K562 (cell line): Measurements from ENCODE around the gene RBFOX2. TPM values are rescaled to one million over a fixed set of nuclear protein-coding genes. Genes with fewer than 3 reads are reported as not detected.

Experiments used
- ATAC-seq: fragments of 200-7000 bp; cut with Tn5 transposase; 3 replicates; pipeline ENCODE4 v1.9.1; 2020; ENCODE audit warnings: moderate library complexity
- BruUV-seq: library from RNA; stranded (reverse); fragments of 400-500 nt; replicated peaks from 2 replicates; lab custom pipeline; 2021; lab: Mats Ljungman, UMichigan
- CTCF ChIA-PET: fragments of 300-600 bp; formaldehyde crosslinking; extraction: SDS; loops from one replicate; lab custom pipeline; 2021; ENCODE audit warnings: low intra/inter-chr PET ratio; lab: Yijun Ruan, JAX
- POLR2A ChIA-PET: fragments of 300-600, 350-650 bp; sonication (Branson Sonifier 250); formaldehyde crosslinking; extraction: SDS; loops from one replicate; lab custom pipeline; 2021; ENCODE audit warnings: antibody characterized with exemption, inconsistent platforms; lab: Yijun Ruan, JAX
- DNase-seq, 4 experiments: peaks; one replicate each; pipeline versions ENCODE4 v3.0.0 to v3.0.0-alpha.2; 2011 to 2018; ENCODE audit warnings: low spot score in 3 of 4, mixed read lengths in 3 of 4; ENCODE audit errors: extremely low read depth in 1 of 4
- FAIRE-seq: peaks from 2 replicates; lab custom pipeline; 2011; peaks lifted over from hg19 to GRCh38; lab: Jason Lieb, UNC
- H2AFZ ChIP-seq: 2 replicates; pipeline ENCODE4 v1.6.0; 2011; ENCODE audit warnings: low read depth, low read length, control low read depth, inconsistent platforms
- H3K27ac ChIP-seq: fragments of 200-600 bp; 3 replicates; pipeline ENCODE4 v1.8.0; 2011; ENCODE audit warnings: low read depth, mild to moderate bottlenecking, control low read depth, inconsistent platforms, low read length, moderate library complexity, mixed read lengths; ENCODE audit errors: extremely low read depth
- H3K27me3 ChIP-seq, 2 experiments: fragments of 300-600 bp in 1 of 2; 2 replicates in 1 of 2; 3 replicates in 1 of 2; pipeline versions ENCODE4 v1.6.0 to v1.8.0; 2011; ENCODE audit warnings: inconsistent platforms in 2 of 2, low read length in 2 of 2, mild to moderate bottlenecking in 1 of 2, mixed read lengths in 1 of 2, moderate library complexity in 1 of 2; ENCODE audit not compliant: control insufficient read depth in 2 of 2, insufficient read depth in 2 of 2
- H3K36me3 ChIP-seq: fragments of 300-600 bp; 3 replicates; pipeline ENCODE4 v1.8.0; 2011; ENCODE audit warnings: mild to moderate bottlenecking, low read length, inconsistent platforms; ENCODE audit not compliant: control insufficient read depth, insufficient read depth
- H3K4me1 ChIP-seq, 2 experiments: fragments of 200-600 bp in 1 of 2; replicated peaks in 1 of 2; 2 replicates in 1 of 2; 3 replicates in 1 of 2; pipeline versions ENCODE4 v1.5.1 to v1.8.0; 2011; ENCODE audit warnings: inconsistent platforms in 2 of 2, low read length in 2 of 2, mild to moderate bottlenecking in 1 of 2, mixed read lengths in 1 of 2, moderate library complexity in 1 of 2; ENCODE audit not compliant: control insufficient read depth in 2 of 2, insufficient read depth in 2 of 2
- H3K4me2 ChIP-seq: 2 replicates; pipeline ENCODE4 v1.6.1; 2011; ENCODE audit warnings: low read length, control low read depth, inconsistent platforms, mixed read lengths; ENCODE audit not compliant: insufficient read depth
- H3K4me3 ChIP-seq: fragments of 200-600 bp; sonication (generic), shearing (Covaris generic); 2 replicates; pipeline ENCODE4 v1.5.1; 2016; ENCODE audit warnings: control low read depth, inconsistent platforms
- H3K79me2 ChIP-seq: fragments of 200-600 bp; 3 replicates; pipeline ENCODE4 v1.8.0; 2011; ENCODE audit warnings: low read length, inconsistent platforms; ENCODE audit not compliant: control insufficient read depth, insufficient read depth
- H3K9ac ChIP-seq, 2 experiments: 2 replicates each; pipeline versions ENCODE4 v1.6.0 to v1.6.1; 2011; ENCODE audit warnings: low read depth in 2 of 2, low read length in 2 of 2, control low read depth in 1 of 2, inconsistent platforms in 1 of 2, mild to moderate bottlenecking in 1 of 2, mixed read lengths in 1 of 2; ENCODE audit not compliant: insufficient read depth in 1 of 2
- H3K9me1 ChIP-seq: one replicate; pipeline ENCODE4 v1.6.0; 2011; ENCODE audit warnings: inconsistent platforms, mild to moderate bottlenecking, low read length, moderate library complexity; ENCODE audit not compliant: control insufficient read depth, insufficient read depth
- H3K9me3 ChIP-seq: replicated peaks from 2 replicates; pipeline ENCODE4 v1.5.1; 2011; ENCODE audit warnings: low read depth, low read length, inconsistent platforms; ENCODE audit not compliant: control insufficient read depth, insufficient read depth
- H4K20me1 ChIP-seq: replicated peaks from 2 replicates; pipeline ENCODE4 v1.6.1; 2011; ENCODE audit warnings: low read length, inconsistent platforms, mixed read lengths; ENCODE audit not compliant: control insufficient read depth, insufficient read depth
- CXXC5 ChIP-seq: fragments of 250-450 bp; sonication (Bioruptor Pico); IDR thresholded peaks from 2 replicates; pipeline ENCODE4 v1.8.0; 2022; ENCODE audit warnings: inconsistent platforms, mild to moderate bottlenecking, moderate library complexity
- MEIS2 ChIP-seq: fragments of 450-650 bp; IDR thresholded peaks from 2 replicates; pipeline ENCODE4 v1.6.1; 2014; ENCODE audit warnings: mild to moderate bottlenecking; ENCODE audit not compliant: partially characterized antibody
- PBX2 ChIP-seq, 2 experiments: IDR thresholded peaks in 1 of 2; conservative IDR thresholded peaks in 1 of 2; 2 replicates each; pipeline ENCODE4 v1.6.1; 2016; ENCODE audit warnings: low read depth in 2 of 2, mild to moderate bottlenecking in 1 of 2, missing compliant biosample characterization in 1 of 2, missing genetic modification characterization in 1 of 2, moderate library complexity in 1 of 2
- WGBS: fragments of 100-300 bp; shearing (Covaris generic); methylation state at CpG from one replicate; pipeline ENCODE4 v1.1.6; 2016; ENCODE audit warnings: low coverage, mixed read lengths; ENCODE audit not compliant: insufficient coverage; ENCODE audit errors: missing lambda C conversion rate; 5-methylcytosine and 5-hydroxymethylcytosine counted together
- in situ Hi-C: fragments of 300-500 bp; cut with MboI; formaldehyde crosslinking; loops from 4 replicates; pipeline ENCODE4 v1.15.0; 2018; ENCODE audit warnings: inconsistent platforms, mixed read lengths
- intact Hi-C: fragments of 100-400 bp; cut with micrococcal nuclease; formaldehyde crosslinking; loops from 2 replicates; pipeline ENCODE4 v1.14.2; 2022
- polyA plus RNA-seq, 8 experiments: library from polyadenylated mRNA; depleted of rRNA in 4 of 8; stranded (reverse) in 5 of 8; unstranded in 3 of 8; fragments of >200 nt; fragmentation: Nextera tagmentation in 2 of 8; fragmentation: Illumina TruSeq in 1 of 8; extraction: Ambion mirVana in 2 of 8; extraction: Trizol in 1 of 8; gene quantifications; 2 replicates each; pipeline versions ENCODE4 v1.2.1 to v1.2.3, GENCODE V29; 2011 to 2014; ENCODE audit warnings: inconsistent platforms in 1 of 8, missing spikeins in 1 of 8
- total RNA-seq, 7 experiments: library from RNA; depleted of rRNA in 6 of 7; stranded (reverse); fragments of >200 nt in 6 of 7; fragmentation: Illumina TruSeq in 2 of 7; extraction: Trizol in 2 of 7; gene quantifications; 2 replicates each; pipeline versions ENCODE4 v1.2.1 to v1.2.3, GENCODE V29; 2011 to 2021; ENCODE audit warnings: low replicate concordance in 1 of 7
- TF ChIP-seq, protein P1 (sequence below): sonication (generic); formaldehyde crosslinking; IDR thresholded peaks from 2 replicates; pipeline ENCODE4 v1.8.0; 2023; ENCODE audit warnings: mild to moderate bottlenecking, missing genetic modification reagents

RBFOX2 gene
- total and polyA plus RNA-seq, 9 of the 15 experiments (the other 6 are each of a cell fraction or from before 2014, with no cell fraction given): 5.8 to 24.8 (median 14.2) TPM

GRCh38 chr22:36016684-36017083, 11.9 kb downstream of the RBFOX2 start:
- ATAC-seq (no peak), FAIRE-seq (no peak), DNase-seq (no peak)
- ChIA-PET POLR2A (interaction anchor here (0.9 kb wide), 1 partner anchor 49 kb away, joined by 3 read pairs; no protein-coding TSS in a partner anchor), CTCF (no interaction called here)
- H3K4me2 ChIP-seq: no peak overlapping the region
- WGBS: 54% methylated on average over 2 of the region's 2 CpGs
- H3K27ac ChIP-seq: no peak overlapping the region
- no peak overlapping the region for H3K4me3 ChIP-seq
- TF ChIP-seq, protein P1, sequence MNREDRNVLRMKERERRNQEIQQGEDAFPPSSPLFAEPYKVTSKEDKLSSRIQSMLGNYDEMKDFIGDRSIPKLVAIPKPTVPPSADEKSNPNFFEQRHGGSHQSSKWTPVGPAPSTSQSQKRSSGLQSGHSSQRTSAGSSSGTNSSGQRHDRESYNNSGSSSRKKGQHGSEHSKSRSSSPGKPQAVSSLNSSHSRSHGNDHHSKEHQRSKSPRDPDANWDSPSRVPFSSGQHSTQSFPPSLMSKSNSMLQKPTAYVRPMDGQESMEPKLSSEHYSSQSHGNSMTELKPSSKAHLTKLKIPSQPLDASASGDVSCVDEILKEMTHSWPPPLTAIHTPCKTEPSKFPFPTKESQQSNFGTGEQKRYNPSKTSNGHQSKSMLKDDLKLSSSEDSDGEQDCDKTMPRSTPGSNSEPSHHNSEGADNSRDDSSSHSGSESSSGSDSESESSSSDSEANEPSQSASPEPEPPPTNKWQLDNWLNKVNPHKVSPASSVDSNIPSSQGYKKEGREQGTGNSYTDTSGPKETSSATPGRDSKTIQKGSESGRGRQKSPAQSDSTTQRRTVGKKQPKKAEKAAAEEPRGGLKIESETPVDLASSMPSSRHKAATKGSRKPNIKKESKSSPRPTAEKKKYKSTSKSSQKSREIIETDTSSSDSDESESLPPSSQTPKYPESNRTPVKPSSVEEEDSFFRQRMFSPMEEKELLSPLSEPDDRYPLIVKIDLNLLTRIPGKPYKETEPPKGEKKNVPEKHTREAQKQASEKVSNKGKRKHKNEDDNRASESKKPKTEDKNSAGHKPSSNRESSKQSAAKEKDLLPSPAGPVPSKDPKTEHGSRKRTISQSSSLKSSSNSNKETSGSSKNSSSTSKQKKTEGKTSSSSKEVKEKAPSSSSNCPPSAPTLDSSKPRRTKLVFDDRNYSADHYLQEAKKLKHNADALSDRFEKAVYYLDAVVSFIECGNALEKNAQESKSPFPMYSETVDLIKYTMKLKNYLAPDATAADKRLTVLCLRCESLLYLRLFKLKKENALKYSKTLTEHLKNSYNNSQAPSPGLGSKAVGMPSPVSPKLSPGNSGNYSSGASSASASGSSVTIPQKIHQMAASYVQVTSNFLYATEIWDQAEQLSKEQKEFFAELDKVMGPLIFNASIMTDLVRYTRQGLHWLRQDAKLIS (CRISPR knock-in tag): no peak
- TF ChIP-seq PBX2 (CRISPR knock-in tag; IDR thresholded peaks at IDR 0.05; ENCODE audit: low read depth) (no peak), PBX2 (tag; conservative IDR thresholded peaks at IDR 0.05; ENCODE audit: low read depth) (0 out of 2 replicates have a peak, but pooled peaks have one; percentile 18), MEIS2 (peak; percentile 25), CXXC5 (CRISPR knock-in tag) (no peak)
- no peak overlapping the region for H3K9ac ChIP-seq
- 0 out of 2 replicates have a peak, but pooled peaks cover 4% of the 10 kb centered on the region for H4K20me1 ChIP-seq
- peaks cover 50% of the 10 kb centered on the region for H3K79me2 ChIP-seq
- intact Hi-C loops (no loop called here), in situ Hi-C loops (no loop called here)
- no peaks in the 10 kb centered on the region; a peak in 2 of 5 replicates for H3K4me1 ChIP-seq
- H2AFZ ChIP-seq: no peak overlapping the region
- H3K9me1 ChIP-seq: no peaks in the 10 kb centered on the region
- H3K36me3 ChIP-seq: no peaks in the 10 kb centered on the region; the same call in 2 of the 3 replicates
- no TSS peak for BruUV-seq
- H3K9me3 ChIP-seq: no peaks in the 10 kb centered on the region
- H3K27me3 ChIP-seq: no peaks in the 10 kb centered on the region
